HG02852 (cell line): ENCODE measurements around the gene CCL3.
"Not testable (repeated sequence)": the region's sequence is repeated elsewhere in the genome, so short reads cannot be mapped to it uniquely, and the experiment has no call there.

ENCODE experiments used
- ATAC-seq: cut with Tn5 transposase; IDR thresholded peaks from one replicate; pipeline ENCODE4 v1.9.1; 2021; ENCODE audit warnings: mild to moderate bottlenecking, moderate library complexity; ENCODE audit not compliant: unreplicated experiment

The CCL3 gene

DNA sequence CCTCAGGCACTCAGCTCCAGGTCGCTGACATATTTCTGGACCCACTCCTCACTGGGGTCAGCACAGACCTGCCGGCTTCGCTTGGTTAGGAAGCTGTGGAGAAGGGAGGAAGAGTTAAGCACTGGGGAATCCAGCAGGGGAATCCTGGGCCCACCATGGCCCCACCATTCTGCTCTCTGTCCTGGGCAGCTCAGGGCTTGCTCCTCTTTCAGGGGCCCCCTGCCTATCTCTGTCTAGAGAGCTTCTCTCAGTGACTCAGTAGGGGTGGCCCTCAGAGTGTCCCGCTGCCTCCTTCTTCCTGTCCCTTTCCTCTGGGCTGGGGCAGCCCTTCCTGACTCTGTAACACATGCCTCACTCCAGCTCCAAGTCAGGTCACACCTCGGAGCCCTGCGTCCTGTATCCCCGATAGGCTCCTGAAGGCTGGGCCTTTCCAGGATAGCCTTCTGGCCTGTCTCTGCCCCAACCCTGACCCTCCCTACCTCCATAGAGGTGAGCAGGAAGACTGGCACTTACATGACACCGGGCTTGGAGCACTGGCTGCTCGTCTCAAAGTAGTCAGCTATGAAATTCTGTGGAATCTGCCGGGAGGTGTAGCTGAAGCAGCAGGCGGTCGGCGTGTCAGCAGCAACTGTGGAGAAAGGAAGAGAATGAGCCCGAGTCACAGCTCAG is 1.1 kb downstream of the CCL3 start:
- no peak for ATAC-seq

GRCh38 chr17:36087897-36088572 is 1.9 kb downstream of the CCL3 start:
- ATAC-seq = not testable (repeated sequence)

DNA sequence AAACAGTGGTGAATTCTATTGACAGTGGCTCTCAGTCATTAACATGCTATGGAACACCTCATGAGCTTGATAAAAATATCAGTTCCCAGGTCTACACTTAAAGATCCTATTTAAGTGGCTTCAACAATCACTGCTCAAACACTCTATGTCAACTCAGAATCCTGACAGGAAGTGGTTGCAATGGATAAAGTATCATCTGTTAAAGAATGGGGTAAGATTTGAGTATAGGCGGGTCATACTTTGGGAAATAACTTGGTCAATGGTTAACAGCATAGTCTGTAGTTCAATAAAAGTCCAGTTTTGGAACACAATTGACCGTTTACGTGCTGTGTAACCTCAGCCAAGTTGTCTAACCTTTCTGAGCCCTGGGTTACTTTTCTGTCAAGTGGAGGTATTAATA is 2.5 kb downstream of the CCL3 start:
- not testable (repeated sequence) for ATAC-seq

- no peak for ATAC-seq
Observed at GRCh38 chr17:36086791-36087190, 3.2 kb downstream of the CCL3 start.

DNA sequence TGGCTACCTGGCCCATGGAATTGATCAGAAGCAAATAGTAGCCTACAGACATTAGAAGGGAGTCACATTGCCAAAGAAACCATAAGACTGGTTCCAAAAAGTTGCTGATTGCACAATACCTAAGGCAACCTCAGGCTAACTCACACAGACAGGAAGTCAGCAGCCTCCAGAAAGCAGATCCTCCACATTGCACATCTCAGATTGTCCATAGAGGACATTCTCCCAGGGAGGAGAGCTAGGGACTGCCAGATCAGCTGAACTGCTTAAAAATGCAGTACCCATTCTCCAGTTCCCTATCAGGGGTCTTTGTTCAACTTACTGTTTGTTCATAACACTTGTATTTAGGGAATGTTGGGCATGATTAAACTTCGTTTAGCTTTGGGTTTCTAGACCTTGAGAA is 4.2 kb downstream of the CCL3 start:
- ATAC-seq = no peak

DNA sequence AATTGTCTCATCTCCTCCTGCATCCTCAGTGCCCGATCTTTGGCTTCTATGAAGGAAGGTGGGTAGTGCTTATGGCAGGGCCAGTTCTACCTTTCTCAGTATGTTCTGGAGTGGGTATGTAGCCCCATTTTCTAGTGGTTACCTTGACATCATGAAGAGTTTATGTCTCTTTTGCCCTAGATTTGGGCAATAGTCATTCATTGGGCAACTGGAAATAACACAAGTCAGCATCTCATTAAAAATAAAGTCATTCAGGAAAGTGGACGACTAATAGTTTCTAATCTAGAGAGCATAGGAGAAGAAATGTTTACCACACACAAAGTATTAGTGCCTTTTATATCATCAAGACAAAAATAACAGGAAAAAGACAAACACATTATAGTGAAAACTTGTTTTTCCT is 6.3 kb downstream of the CCL3 start:
- not testable (repeated sequence) for ATAC-seq

DNA sequence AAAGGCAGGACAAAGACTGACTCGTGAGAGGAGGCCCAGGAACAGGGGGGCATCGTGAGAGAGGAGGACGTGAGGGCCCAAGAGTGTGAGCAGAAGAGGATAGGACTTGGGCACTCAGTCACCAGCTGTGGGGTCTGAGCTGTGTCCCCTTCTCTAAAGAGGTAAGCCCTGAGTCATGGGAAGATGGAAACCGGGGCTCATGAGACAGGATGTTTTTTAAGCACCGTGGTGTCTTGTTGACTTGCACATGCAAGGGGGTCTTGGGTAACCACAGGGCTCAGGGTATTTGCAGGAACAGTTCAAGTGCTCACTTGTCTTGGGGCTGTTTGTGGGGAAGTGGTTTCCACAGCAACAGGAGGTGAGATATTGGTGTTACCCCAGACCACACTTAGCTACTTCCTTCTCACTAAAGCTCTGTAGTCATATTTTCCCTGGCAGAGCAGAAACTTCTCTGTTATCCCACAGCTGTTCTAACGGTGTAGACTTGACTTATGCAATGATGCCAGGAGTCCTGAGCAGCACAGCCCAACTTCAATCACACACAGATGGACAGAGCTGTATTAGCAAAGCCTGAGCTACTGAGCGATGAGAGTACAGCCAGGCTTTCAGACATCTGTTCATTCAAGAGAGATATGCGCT is 7.3 kb downstream of the CCL3 start:
- ATAC-seq = peak; percentile 58

DNA sequence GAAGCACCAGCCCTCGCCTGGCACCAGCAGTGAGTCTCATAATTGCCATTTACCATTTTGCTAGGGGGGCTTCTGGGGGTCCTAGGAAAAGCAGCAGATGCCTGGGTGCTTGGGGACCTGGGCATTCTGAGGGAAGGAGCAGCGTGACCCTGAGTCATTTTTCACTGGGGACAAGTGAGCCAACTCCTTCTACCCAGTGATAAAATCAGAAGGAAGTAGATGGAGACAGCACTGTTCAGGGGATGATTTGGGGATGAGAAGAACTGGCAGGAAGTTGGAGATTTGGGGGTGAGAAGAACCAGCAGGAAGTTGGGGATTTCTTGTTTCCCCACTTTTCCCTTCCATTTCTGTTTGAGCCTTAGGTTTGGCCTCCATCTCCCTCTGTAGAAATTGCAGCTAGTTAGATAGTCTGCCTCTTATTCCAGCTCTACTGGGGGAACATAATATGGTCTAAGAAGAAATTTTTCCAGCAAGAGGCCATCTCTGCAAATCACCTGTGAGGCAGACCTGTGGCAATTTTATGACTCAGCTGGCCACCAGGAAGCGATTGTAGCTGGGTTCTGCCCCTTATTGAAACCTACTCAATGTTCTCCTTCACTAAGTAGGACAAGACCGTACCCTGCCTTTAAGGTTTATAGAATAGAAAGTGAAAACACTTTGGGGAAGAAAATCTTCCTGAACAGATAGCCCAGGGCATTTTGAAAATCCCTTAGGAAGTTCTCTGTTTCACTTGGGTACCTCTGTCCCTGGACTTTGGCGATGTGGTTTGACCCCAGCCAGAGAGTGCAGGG is 8.1 kb downstream of the CCL3 start:
- ATAC-seq = peak; percentile 37

DNA sequence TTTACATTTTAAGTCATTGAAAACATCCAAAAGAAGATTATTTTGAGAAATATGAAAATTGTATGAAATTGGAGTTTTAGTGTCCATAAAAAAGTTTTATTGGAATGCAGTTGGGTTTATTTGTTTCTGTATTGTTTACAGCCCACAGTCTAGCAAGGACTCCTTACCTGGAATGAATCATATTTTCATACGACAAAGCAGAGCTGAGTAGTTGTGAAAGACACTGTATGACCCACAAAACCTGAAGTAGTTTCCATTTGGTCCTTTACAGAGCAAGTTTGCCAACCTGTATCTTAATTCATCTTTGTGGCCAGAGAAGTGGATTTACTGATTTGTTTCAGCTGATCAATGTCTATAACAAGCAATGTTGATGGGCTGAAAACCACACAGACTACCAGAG is 15.6 kb downstream of the CCL3 start:
- ATAC-seq = no peak

DNA sequence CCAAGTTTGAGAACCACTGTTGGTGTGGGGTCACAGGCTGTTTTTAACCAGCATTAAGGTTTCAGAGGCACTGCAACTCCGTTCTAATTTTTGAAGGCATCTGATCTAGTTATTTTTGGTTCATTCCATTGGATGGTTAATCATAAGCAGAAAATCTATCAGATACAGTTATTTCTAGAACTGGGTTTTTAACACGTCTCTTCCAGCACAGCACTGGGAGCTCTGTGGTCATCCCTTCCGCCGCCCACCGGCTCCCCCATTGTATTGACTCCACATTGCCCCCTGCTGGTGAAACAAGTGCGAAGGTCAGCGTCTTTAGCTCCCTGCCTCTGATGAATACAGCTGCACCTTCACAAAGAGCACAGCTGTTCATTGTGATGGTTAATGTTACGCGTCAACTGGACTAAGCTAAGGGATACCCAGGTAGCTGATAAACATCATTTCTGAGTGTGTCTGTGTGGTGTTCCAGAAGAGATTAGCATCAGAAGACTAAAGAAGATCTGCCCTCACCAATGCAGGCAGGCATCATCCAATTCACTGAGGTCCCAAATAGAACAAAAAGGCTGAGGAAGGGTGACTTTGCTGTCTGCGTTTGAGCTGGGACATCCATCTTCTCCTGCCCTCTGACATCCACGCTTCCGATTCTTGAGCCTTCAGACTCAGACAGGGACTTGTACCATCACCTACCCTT is 17.4 kb downstream of the CCL3 start:
- no peak for ATAC-seq

DNA sequence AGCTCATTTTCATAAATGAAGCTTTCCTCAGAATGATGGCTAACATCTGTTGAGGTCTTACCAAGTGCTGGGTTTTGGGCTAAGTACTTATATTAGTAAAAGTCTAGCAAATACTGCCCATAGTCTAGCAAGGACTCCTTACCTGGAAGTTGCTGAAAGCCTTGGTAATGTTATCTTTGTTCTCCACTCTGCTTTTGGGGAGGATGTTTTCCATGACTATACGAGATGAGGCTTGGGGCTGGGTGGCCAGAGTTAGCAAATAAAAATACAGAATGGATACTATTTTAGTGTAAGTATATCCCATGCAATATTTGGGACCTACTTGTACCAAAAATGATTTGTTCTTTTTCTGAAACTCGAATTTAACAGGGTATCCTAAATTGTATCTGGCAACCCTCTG is 18.2 kb downstream of the CCL3 start:
- ATAC-seq = no peak

DNA sequence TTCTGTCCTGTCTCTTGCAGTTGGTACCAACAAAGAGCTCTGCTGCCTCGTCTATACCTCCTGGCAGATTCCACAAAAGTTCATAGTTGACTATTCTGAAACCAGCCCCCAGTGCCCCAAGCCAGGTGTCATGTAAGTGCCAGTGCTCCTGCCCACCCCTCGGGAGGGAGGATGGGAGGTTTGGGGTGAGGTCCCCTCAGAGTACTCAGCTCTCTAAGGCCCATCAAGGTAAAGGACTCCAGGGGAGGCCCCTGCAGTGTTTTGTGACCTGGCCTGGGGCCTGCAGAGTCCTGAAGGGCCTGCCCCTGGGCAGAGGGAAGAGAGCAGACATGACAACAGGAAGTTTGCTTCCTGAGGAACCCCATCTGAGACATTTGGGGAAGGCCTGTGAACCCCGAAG is 19.5 kb downstream of the CCL3 start:
- ATAC-seq = no peak

- no peak for ATAC-seq
Observed at GRCh38 chr17:36069136-36069535, 20.8 kb downstream of the CCL3 start.

- no peak for ATAC-seq
Observed at GRCh38 chr17:36068524-36068923, 21.4 kb downstream of the CCL3 start.

DNA sequence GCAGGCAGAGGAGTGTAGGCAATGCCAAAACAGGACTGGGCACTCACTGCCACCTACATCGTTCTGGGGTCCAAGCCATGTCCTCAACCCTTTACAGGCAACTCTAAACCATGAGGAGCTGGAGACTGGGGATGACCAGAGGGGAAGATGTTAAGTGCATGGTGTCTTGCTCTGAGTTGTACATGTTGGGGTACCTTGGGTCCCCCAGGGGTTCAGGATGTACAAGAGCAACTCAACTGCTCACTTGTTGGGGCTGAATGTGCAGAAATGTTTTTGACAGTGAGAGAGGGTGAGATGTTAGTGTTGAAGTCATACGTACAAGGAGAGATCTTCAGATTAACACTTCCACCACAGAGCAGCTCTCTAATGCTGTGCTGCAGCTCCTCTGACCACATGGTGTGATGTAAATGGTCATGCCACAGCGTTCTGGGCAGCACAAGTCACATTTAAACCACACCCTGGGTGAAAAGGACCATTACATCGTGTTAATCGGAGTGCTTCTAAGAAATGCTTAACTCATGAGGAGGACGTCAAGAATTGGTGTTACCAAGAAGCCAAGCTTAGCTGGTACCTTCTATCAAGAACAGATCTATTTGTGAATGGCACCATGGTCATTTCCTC is 23.5 kb downstream of the CCL3 start:
- no peak for ATAC-seq

DNA sequence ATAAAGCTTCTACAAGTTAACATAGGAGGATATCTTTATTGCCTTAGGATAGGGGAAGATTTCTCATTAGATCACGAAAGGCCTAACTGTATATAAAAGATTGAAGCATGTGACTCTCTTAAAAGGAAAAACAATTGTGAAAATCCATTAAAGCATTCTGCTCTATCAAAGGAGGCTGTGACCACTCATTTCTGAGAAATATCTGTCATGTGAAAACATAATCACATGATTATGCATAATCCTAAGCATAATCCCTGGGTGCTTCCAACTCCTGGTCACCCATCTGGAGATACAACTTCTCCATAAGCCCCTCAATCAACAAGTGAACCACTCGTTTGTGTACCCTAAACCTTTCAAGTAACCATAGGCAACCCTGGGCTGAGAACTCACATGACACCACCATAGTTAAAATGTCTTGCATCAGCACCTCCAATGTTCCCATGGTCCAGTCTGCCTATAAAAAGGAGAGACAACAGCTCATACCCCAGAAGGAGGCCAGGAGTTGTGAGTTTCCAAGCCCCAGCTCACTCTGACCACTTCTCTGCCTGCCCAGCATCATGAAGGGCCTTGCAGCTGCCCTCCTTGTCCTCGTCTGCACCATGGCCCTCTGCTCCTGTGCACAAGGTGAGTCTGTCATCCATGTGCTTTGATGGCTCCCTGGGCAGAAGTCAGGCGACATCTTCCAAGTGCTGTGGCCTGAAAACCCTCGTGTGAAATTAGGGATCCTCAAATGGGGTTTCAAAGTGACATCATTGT is 26.0 kb downstream of the CCL3 start, which contains the start of gene CCL18:
TSS of gene CCL18 (plus strand) at position 487 of the 756 bp plus-strand sequence. CDS start at position 558, 71 bp downstream.
- ATAC-seq = no peak

DNA sequence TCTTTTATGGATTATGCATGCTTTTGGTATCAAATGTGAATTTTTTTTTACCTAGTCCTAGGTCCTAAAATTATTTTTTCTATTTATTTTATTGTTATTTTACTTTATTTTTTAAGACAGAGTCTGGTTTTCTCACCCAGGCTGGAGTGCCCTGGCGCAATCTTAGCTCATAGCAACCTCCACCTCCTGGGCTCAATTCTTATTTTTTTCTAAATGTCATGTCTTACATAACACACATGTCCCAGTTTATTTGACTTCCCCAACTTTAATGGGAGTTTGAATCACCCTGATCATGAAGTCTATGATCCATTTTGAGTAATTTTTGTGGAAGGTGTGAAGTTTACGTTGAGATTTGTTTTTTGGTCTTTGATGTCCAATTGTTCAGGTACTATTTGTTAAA is 29.1 kb downstream of the CCL3 start:
- ATAC-seq = no peak

- no peak for ATAC-seq
Observed at GRCh38 chr17:36059406-36059805, 30.5 kb downstream of the CCL3 start.

- no peak for ATAC-seq
Observed at GRCh38 chr17:36057911-36058310, 32.0 kb downstream of the CCL3 start.
